ENCODE measurements around the gene CLCN5.

The CLCN5 gene

DNA sequence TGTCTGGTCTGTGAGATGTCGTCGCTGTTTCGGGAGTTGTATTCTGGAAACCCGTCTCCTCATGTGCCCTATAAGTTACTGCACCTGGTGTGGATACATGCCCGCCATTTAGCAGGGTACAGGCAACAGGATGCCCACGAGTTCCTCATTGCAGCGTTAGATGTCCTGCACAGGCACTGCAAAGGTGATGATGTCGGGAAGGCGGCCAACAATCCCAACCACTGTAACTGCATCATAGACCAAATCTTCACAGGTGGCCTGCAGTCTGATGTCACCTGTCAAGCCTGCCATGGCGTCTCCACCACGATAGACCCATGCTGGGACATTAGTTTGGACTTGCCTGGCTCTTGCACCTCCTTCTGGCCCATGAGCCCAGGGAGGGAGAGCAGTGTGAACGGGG lies 41.7 kb upstream of the CLCN5 start:
- TF ChIP-seq, protein P1, sequence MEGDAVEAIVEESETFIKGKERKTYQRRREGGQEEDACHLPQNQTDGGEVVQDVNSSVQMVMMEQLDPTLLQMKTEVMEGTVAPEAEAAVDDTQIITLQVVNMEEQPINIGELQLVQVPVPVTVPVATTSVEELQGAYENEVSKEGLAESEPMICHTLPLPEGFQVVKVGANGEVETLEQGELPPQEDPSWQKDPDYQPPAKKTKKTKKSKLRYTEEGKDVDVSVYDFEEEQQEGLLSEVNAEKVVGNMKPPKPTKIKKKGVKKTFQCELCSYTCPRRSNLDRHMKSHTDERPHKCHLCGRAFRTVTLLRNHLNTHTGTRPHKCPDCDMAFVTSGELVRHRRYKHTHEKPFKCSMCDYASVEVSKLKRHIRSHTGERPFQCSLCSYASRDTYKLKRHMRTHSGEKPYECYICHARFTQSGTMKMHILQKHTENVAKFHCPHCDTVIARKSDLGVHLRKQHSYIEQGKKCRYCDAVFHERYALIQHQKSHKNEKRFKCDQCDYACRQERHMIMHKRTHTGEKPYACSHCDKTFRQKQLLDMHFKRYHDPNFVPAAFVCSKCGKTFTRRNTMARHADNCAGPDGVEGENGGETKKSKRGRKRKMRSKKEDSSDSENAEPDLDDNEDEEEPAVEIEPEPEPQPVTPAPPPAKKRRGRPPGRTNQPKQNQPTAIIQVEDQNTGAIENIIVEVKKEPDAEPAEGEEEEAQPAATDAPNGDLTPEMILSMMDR (conservative IDR thresholded peaks at IDR 0.05) = no peak
- no peak for TF ChIP-seq ZFX (IDR thresholded peaks at IDR 0.05)

DNA sequence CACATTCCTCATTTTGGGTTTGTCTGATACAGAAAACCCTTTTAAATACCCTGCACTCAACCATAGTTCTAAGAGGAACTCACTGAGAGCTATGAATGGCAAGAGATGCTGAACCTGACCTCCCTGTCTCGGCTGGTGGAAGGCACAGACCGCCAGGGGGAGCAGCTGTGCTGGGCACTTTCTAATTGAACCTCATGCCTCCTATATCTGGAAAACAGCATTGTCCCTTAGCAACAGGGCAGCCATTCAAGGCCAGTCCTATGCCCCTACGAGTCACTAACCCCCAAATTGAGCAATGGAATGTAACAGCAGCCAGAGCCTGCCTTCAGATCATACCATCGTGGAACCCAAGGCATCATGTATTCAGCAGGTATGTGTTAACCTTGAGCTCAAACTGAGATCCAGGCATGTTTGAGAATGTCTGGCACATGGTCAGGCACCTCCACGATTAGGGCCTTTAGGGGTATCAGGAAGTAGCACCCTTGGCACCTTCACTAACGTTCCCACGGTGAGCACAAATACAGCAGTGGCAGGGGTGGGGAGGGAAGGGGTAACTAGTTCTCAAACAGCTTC lies 38.0 kb upstream of the CLCN5 start:
- no peak overlapping the region for H3K27ac ChIP-seq
- TF ChIP-seq, protein P1 (conservative IDR thresholded peaks at IDR 0.05) = peak; percentile 84
- no peak for TF ChIP-seq ZFX (IDR thresholded peaks at IDR 0.05)

More for the DNA sequence above, 41.7 kb upstream of the CLCN5 start:
- H3K27ac ChIP-seq = no peak overlapping the region; the same call in 1 of the 2 replicates

DNA sequence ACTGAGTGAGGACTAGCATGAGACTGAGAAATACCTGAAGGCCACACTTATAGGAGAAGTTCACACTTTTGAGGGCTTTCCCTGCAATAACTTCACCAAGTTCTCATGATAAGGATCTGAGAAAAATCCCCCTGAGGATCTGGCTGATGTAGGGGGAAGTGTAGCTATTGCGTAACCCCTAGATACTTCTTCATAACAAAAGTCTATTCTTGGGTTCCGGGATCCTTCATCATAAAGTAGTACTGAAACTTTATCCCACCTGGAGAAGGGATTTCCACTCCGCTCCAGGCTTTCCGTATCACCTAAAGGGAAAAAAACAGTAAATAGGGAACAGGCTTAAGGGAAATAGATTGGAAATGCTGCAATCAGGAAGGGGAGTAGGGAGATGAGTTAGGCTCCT lies 29.9 kb upstream of the CLCN5 start:
- no peak for TF ChIP-seq ZFX (IDR thresholded peaks at IDR 0.05)
- TF ChIP-seq, protein P1 (conservative IDR thresholded peaks at IDR 0.05) = no peak
- H3K27ac ChIP-seq = no peak overlapping the region

DNA sequence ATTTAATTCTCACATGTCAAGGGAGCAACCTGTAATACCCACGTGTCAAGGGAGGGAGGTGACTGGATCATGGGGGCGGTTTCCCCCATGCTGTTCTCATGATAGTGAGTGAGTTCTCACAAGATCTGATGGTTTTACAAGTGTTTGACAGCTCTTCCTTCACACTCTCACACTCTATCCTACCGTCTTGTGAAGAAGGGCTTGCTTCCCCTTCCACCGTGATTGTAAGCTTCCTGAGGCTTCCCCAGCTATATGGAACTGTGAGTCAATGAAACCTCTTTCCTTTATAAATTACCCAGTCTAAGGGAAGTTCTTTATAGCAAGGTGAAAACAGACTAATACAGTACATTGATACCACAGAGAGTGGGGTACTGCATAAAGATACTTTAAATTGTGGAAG lies 25.4 kb upstream of the CLCN5 start:
- no peak for TF ChIP-seq ZFX (IDR thresholded peaks at IDR 0.05)
- TF ChIP-seq, protein P1 (conservative IDR thresholded peaks at IDR 0.05) = no peak

DNA sequence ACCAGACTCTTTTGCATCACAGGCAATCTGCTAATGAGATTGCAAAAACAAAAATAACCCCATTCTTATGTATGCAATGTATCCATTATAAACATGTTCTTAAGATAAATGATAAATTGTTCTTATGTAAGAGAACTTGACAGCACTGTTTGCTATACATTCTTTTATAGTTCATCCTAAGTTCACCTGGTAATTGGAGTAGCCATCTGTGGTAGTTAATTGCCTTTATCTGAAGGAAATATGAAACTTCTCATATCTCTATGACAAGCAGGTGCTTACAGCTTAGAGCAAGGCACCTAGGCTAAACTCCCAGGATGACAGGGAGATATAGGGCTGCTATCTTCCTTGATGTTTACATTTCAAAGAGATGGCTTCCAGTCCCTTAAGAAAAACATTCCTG lies 21.3 kb upstream of the CLCN5 start:
- TF ChIP-seq ZFX (IDR thresholded peaks at IDR 0.05) = no peak
- TF ChIP-seq, protein P1 (conservative IDR thresholded peaks at IDR 0.05) = no peak
- no peak overlapping the region for H3K27ac ChIP-seq

More for the DNA sequence above, 25.4 kb upstream of the CLCN5 start:
- H3K27ac ChIP-seq = no peak overlapping the region

DNA sequence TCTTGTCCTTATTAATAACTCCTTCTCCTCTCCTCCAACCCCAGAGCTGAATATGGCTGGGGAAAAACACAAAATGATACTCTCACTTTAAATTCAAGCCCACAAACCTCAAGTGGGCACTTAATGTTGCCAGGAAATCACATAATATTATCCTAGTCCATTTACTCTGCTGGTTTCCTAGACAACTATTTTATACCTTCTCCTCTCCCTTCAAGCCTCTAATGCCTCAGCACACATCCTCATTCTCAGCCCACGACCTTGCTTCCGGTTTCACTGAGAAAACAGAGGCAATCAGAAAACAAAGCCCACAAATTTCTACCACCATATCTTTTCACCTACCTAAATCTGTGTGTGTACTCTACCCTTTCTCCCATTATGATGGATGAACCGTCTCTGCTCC lies 12.1 kb upstream of the CLCN5 start:
- no peak for TF ChIP-seq ZFX (IDR thresholded peaks at IDR 0.05)
- TF ChIP-seq, protein P1 (conservative IDR thresholded peaks at IDR 0.05) = no peak
- H3K27ac ChIP-seq = no peak overlapping the region

DNA sequence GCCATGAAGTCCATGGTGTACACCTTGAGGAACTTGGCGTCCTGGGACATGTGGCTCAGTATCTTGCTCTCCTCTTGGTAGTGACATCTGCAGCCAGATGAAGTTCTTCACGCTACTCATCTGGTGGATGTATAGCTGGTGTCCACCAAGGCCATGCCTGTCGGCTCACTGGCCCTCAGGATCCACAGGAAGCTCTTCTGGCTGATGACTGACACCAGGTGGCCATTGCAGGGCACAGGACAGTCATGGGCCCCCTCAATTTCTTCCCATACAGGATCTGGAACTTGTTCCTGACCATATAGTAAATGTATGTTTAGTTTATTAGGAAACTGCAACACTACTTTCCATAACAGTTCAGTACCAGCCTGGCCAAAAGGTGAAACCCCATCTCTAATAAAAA lies 10.3 kb upstream of the CLCN5 start:
- TF ChIP-seq, protein P1 (conservative IDR thresholded peaks at IDR 0.05) = no peak
- TF ChIP-seq ZFX (IDR thresholded peaks at IDR 0.05) = no peak
- H3K27ac ChIP-seq = no peak overlapping the region
